ENCODE measurements around the gene LAMA2.

- TF ChIP-seq POLR2A (IDR thresholded peaks at IDR 0.05), result no peak
- no peak for TF ChIP-seq CTCF (IDR thresholded peaks at IDR 0.05)
These were observed 34.6 kb upstream of the LAMA2 start for GRCh38 chr6:128848212-128848935.

Data from right lobe of liver (tissue), 4 donors.